ENCODE data around the gene CHN2.
"Not testable (repeated sequence)": the region's sequence is repeated elsewhere in the genome, so short reads cannot be mapped to it uniquely, and the experiment has no call there.

Gene CHN2

DNA sequence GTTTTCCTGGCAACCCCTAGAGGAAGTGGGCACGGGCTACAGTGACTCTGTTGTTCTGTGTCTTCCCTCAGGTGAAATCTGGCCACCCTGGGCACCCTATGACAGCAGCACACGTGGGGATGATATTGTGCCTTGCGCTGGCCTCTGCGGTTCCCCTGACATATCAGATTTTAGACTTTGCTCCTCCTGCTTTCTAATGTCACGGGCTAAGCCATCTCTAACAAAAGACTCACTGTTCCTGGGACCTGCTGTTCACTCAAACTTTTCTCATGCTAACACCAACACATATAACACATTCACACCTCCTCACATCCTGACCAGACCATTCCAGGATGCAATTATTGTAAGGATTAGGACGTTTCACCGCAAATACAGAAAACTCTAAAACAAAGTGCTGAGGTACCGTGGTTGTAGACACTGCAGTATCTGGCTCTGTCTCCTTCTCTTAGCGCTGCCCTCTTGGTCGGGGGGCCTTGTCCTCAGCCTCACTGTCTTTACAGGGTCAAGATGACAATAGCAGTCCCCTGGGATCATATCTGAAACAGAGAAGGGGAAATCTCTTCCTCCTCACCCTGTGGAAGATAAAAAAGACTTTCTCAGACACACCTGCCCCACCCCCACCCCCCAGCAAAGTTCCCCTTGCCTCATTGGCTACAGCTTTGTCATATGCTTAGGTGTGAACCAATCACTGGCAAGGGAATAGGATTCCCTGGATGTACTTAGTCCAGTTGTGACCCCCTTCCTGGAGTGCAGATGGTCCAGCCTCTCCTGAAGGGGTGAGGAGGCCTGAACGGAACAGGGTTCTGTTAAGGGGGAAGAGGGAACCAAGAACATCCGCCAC is 14.1 kb downstream of the CHN2 start:
- TF ChIP-seq, protein P1, sequence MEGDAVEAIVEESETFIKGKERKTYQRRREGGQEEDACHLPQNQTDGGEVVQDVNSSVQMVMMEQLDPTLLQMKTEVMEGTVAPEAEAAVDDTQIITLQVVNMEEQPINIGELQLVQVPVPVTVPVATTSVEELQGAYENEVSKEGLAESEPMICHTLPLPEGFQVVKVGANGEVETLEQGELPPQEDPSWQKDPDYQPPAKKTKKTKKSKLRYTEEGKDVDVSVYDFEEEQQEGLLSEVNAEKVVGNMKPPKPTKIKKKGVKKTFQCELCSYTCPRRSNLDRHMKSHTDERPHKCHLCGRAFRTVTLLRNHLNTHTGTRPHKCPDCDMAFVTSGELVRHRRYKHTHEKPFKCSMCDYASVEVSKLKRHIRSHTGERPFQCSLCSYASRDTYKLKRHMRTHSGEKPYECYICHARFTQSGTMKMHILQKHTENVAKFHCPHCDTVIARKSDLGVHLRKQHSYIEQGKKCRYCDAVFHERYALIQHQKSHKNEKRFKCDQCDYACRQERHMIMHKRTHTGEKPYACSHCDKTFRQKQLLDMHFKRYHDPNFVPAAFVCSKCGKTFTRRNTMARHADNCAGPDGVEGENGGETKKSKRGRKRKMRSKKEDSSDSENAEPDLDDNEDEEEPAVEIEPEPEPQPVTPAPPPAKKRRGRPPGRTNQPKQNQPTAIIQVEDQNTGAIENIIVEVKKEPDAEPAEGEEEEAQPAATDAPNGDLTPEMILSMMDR (IDR thresholded peaks at IDR 0.05; ENCODE audit: low read depth, low read length): no peak
- no peak overlapping the region for H3K4me3 ChIP-seq (ENCODE audit: low read depth, low read length)

DNA sequence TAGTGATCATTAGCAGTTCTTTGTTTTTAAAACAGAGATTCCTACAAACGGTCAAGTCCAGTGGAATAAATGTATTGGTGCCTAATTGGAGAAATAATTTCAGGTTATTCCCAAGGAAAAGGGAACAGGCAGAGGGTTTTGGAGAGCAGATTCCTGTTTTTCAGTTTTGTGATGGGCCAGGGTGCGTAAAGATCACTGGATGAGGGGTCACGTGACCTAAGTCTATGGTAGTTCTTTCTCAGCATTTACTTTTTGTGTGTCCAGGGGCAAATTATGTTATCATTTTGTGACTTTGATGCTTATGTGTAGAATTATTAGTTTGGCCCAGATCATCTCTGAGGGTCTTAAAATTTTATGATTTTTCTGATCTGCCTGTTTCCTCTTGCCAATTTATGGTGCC is 15.2 kb downstream of the CHN2 start:
- TF ChIP-seq, protein P1 (IDR thresholded peaks at IDR 0.05; ENCODE audit: low read depth, low read length): no peak
- no peak overlapping the region for H3K4me3 ChIP-seq (ENCODE audit: low read depth, low read length)

DNA sequence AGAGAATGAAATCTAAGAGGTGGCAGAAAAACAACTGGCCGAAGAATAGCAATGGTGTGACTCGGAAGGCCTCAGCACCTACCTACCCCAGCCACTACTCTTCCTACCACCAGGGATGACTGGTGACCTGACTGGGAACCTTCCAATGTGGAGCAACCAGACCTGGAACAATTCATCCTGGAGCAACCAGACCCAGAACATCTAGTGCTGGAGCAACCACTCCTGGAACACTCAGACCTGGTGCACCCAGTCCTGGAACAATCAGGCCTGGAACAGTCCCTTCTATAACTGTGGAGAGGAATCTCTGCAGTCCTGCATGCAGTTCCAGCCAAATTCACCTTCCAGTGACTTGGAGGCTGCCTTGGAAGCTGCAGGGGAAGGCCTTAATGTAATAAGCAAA is 18.2 kb downstream of the CHN2 start:
- not testable (repeated sequence) for H3K4me3 ChIP-seq (ENCODE audit: low read depth, low read length)

DNA sequence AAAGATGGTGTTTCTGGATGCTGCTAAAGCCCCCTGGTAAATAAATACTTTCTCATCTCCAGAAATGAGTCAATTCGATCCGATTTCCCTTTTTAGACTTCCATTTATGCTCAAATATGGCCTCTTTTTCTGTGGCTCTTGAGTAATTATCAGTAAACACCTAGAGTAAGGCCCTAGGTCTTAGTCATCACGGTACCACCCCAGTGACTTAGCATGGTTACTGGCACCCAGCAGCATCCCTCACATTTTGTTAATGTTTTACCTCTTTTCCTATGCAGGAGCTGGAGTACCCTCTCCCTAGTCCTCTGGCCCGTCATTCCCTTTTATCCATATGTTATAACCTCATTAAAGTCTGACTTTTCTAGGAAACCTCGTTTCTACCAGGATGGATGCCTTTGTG is 19.5 kb downstream of the CHN2 start:
- TF ChIP-seq, protein P1 (IDR thresholded peaks at IDR 0.05; ENCODE audit: low read depth, low read length): no peak
- H3K4me3 ChIP-seq (ENCODE audit: low read depth, low read length): no peak overlapping the region

DNA sequence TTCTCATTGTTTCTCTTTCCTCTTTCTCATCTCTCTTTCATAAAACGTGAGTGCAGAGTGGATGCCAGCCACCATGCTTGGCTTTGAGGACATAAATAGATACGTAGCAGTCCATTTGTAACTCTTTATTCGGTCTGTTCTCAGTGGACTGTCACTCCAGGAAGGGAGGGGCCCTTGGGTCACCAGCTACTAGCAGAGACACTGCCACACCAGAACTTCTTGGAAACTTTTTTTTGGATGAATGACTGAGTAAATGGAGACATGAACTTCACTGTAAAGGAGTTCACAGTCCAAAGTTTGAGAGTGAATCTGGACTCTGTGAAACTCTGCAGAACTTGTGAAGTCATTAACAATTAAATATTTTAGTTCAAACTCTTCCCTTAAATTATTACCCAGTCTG is 20.2 kb downstream of the CHN2 start:
- TF ChIP-seq, protein P1 (IDR thresholded peaks at IDR 0.05; ENCODE audit: low read depth, low read length): no peak
- H3K4me3 ChIP-seq (ENCODE audit: low read depth, low read length): no peak overlapping the region

DNA sequence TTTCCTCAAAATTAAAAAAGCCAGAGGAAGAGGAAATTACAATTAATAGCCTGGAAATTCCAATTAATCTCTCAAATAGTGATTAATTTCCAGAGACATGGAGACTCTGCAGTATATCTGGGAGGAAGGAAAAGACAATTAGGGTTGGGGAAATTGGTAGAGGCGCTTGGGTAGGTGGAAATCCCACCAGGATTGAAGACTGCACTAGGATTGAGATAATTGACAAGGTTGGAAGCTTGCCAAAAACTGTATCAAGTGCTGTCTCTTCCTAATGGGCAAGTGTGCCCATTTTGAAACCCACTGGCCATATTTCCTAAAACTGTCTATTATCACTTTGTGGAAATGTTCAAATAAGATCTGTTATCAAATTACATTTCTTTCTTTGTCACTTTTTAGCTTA is 21.6 kb downstream of the CHN2 start:
- TF ChIP-seq, protein P1 (IDR thresholded peaks at IDR 0.05; ENCODE audit: low read depth, low read length): no peak

DNA sequence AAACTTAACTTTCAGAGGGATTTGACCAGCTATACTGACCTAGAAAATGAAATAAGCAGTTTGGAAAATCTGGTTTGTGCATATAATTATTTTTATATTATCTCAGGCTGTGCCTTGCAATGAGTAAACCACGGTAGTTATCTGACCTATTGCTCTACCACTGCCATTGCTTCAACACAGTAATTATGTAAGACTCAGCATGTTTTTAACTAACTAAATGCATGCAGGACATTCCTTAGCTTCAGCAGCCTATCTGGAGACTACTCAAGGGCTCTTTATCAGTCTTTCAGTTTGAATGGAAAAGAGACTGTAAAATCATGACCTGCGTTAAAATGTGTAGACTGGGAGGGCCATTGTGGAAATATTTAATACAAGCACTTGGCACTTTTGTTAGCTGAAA is 22.5 kb downstream of the CHN2 start:
- no peak overlapping the region for H3K4me3 ChIP-seq (ENCODE audit: low read depth, low read length)
- TF ChIP-seq, protein P1 (IDR thresholded peaks at IDR 0.05; ENCODE audit: low read depth, low read length): no peak

More for the DNA sequence above, 21.6 kb downstream of the CHN2 start:
- H3K4me3 ChIP-seq (ENCODE audit: low read depth, low read length): no peak overlapping the region

DNA sequence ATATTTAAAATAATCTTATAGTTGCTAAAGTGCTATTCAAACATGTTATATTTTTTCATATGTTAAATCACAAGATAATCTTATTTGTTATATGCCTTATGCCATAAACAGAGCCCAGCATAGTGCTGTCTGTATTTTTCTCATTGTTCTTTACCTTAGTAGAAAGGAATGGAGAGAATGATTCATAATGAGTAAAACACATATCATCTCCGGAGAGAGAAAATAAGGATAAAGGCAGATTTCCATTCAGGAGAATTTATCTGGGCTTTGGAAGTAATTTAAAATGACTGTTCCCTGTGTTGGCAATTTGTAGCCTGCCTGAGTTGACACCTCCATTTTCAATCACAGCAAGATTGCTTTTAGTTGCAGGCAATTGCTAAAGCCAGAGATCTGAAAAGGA is 30.2 kb downstream of the CHN2 start:
- TF ChIP-seq, protein P1 (IDR thresholded peaks at IDR 0.05; ENCODE audit: low read depth, low read length): no peak
- H3K4me3 ChIP-seq (ENCODE audit: low read depth, low read length): no peak overlapping the region
